GM23338 (cell line): ENCODE data around the gene CNOT8. TPM values are rescaled to one million over a fixed set of nuclear protein-coding genes. Genes with fewer than 3 reads are reported as not detected.

Experiments
- ATAC-seq: fragments of 200-7000 bp; cut with Tn5 transposase; 3 replicates; pipeline ENCODE4 v1.9.1; 2020
- DNase-seq: peaks from one replicate; pipeline ENCODE4 v3.0.0-alpha.2; 2015; ENCODE audit warnings: low spot score
- H2AFZ ChIP-seq: fragments of 200-600 bp; sonication (generic); 2 replicates; pipeline ENCODE4 v1.8.0; 2016; ENCODE audit warnings: antibody characterized with exemption, mild to moderate bottlenecking, moderate library complexity
- H3F3A ChIP-seq: fragments of 200-600 bp; sonication (generic); replicated peaks from 2 replicates; pipeline ENCODE4 v1.8.0; 2017; ENCODE audit warnings: antibody characterized with exemption, mixed run types, low read depth
- H3K27ac ChIP-seq: fragments of 200-600 bp; sonication (generic); 2 replicates; pipeline ENCODE4 v1.6.1; 2016; ENCODE audit warnings: low read depth
- H3K27me3 ChIP-seq: fragments of 200-600 bp; sonication (generic); 2 replicates; pipeline ENCODE4 v1.8.0; 2016; ENCODE audit warnings: mild to moderate bottlenecking, mixed run types, moderate library complexity; ENCODE audit not compliant: insufficient read depth
- H3K36me3 ChIP-seq: fragments of 200-600 bp; sonication (generic); 2 replicates; pipeline ENCODE4 v1.8.0; 2016; ENCODE audit warnings: mild to moderate bottlenecking; ENCODE audit not compliant: insufficient read depth
- H3K4me1 ChIP-seq: fragments of 200-600 bp; sonication (generic); 2 replicates; pipeline ENCODE4 v1.8.0; 2016; ENCODE audit warnings: mild to moderate bottlenecking, moderate library complexity; ENCODE audit not compliant: insufficient read depth
- H3K4me2 ChIP-seq: fragments of 200-600 bp; sonication (generic); 2 replicates; pipeline ENCODE4 v1.7.1; 2017; ENCODE audit warnings: mixed run types
- H3K4me3 ChIP-seq: fragments of 200-600 bp; sonication (generic); 2 replicates; pipeline ENCODE4 v1.6.1; 2016; ENCODE audit warnings: mixed run types
- H3K79me2 ChIP-seq: fragments of 200-600 bp; sonication (generic); replicated peaks from 2 replicates; pipeline ENCODE4 v1.8.0; 2017; ENCODE audit warnings: mild to moderate bottlenecking; ENCODE audit not compliant: insufficient read depth
- H3K9me2 ChIP-seq: fragments of 200-600 bp; sonication (generic); 2 replicates; pipeline ENCODE4 v1.8.0; 2017; ENCODE audit not compliant: insufficient read depth
- H4K20me1 ChIP-seq: fragments of 200-600 bp; sonication (generic); replicated peaks from 2 replicates; pipeline ENCODE4 v1.8.0; 2017; ENCODE audit warnings: mild to moderate bottlenecking; ENCODE audit not compliant: insufficient read depth
- H3K27ac Mint-ChIP-seq: 2 replicates; pipeline ENCODE4 v1.8.0; 2020; ENCODE audit warnings: inconsistent platforms, mild to moderate bottlenecking, moderate library complexity, mixed read lengths
- H3K27me3 Mint-ChIP-seq: 3 replicates; pipeline ENCODE4 v1.8.0; 2022; ENCODE audit warnings: low read depth, mild to moderate bottlenecking, moderate library complexity, mixed read lengths, inconsistent platforms; ENCODE audit not compliant: insufficient read depth, poor library complexity
- H3K36me3 Mint-ChIP-seq: 3 replicates; pipeline ENCODE4 v1.8.0; 2021; ENCODE audit warnings: low read depth, mild to moderate bottlenecking, inconsistent platforms, moderate library complexity, mixed read lengths
- H3K4me1 Mint-ChIP-seq: 3 replicates; pipeline ENCODE4 v1.8.0; 2020; ENCODE audit warnings: mild to moderate bottlenecking, inconsistent platforms, mixed read lengths
- H3K4me3 Mint-ChIP-seq: 3 replicates; pipeline ENCODE4 v1.8.0; 2021; ENCODE audit warnings: moderate library complexity, mild to moderate bottlenecking, inconsistent platforms, mixed read lengths
- H3K9me3 Mint-ChIP-seq: 3 replicates; pipeline ENCODE4 v1.8.0; 2020; ENCODE audit warnings: moderate library complexity, mild to moderate bottlenecking, inconsistent platforms, mixed read lengths
- CREB1 ChIP-seq: fragments of 250-450 bp; sonication (Bioruptor Pico); IDR thresholded peaks from 2 replicates; pipeline ENCODE4 v1.5.0; 2020; ENCODE audit warnings: low read depth, mild to moderate bottlenecking, moderate library complexity
- CTCF ChIP-seq, 2 experiments: fragments of 200-600 bp in 1 of 2; sonication (generic) in 1 of 2; conservative IDR thresholded peaks; 2 replicates each; pipeline versions ENCODE4 v1.5.1 to v1.6.1; 2016 to 2017; ENCODE audit warnings: antibody characterized with exemption in 2 of 2, low read depth in 2 of 2, mild to moderate bottlenecking in 2 of 2, moderate library complexity in 1 of 2
- ETS1 ChIP-seq: IDR thresholded peaks from 2 replicates; pipeline ENCODE4 v1.6.1; 2016; ENCODE audit warnings: antibody characterized with exemption
- EZH2 ChIP-seq: fragments of 200-600 bp; sonication (generic); IDR thresholded peaks from one replicate; pipeline ENCODE4 v1.8.0; 2017; ENCODE audit warnings: antibody characterized with exemption, mild to moderate bottlenecking, low read depth; ENCODE audit not compliant: unreplicated experiment
- EZH2phosphoT487 ChIP-seq: fragments of 200-600 bp; sonication (generic); IDR thresholded peaks from one replicate; pipeline ENCODE4 v1.8.1; 2018; ENCODE audit warnings: antibody characterized with exemption; ENCODE audit not compliant: unreplicated experiment
- JUNB ChIP-seq: IDR thresholded peaks from one replicate; pipeline ENCODE4 v1.6.1; 2016; ENCODE audit warnings: antibody characterized with exemption; ENCODE audit not compliant: unreplicated experiment
- NANOG ChIP-seq: IDR thresholded peaks from 2 replicates; pipeline ENCODE4 v1.6.1; 2016; ENCODE audit warnings: antibody characterized with exemption, borderline replicate concordance
- POLR2AphosphoS5 ChIP-seq: IDR thresholded peaks from 2 replicates; pipeline ENCODE4 v1.6.1; 2016; ENCODE audit warnings: antibody characterized with exemption, low read depth
- STAT1 ChIP-seq: IDR thresholded peaks from one replicate; pipeline ENCODE4 v1.6.1; 2016; ENCODE audit warnings: antibody characterized with exemption; ENCODE audit not compliant: unreplicated experiment
- ZNF114 ChIP-seq: fragments of 250-450 bp; sonication (Bioruptor Pico); IDR thresholded peaks from 2 replicates; pipeline ENCODE4 v1.5.0; 2020; ENCODE audit warnings: mild to moderate bottlenecking, moderate library complexity
- ZNF331 ChIP-seq: fragments of 250-450 bp; sonication (Bioruptor Pico); IDR thresholded peaks from 2 replicates; pipeline ENCODE4 v1.5.0; 2020; ENCODE audit warnings: low read depth, mild to moderate bottlenecking, moderate library complexity
- ZNF462 ChIP-seq: fragments of 250-450 bp; sonication (Bioruptor Pico); IDR thresholded peaks from 2 replicates; pipeline ENCODE4 v1.5.0; 2020; ENCODE audit warnings: mild to moderate bottlenecking, moderate library complexity
- polyA plus RNA-seq: library from polyadenylated mRNA; unstranded; fragments of >200 nt; fragmentation: Nextera tagmentation; extraction: Ambion mirVana; gene quantifications from 2 replicates; pipeline ENCODE4 v1.2.1, GENCODE V29; 2016
- total RNA-seq: library from RNA; depleted of rRNA; stranded (reverse); fragments of >200 nt; shearing (Covaris generic); gene quantifications from 2 replicates; pipeline ENCODE4 v1.2.3, GENCODE V29; 2014

CNOT8 gene
- total and polyA plus RNA-seq, 2 experiments from 2014 or later: 31.2 to 77.7 TPM

- Histone ChIP-seq H3K36me3 (peaks cover 84% of the 10 kb centered on the region), H3F3A (peaks cover 46% of the 10 kb centered on the region), H3K4me1 (no peaks in the 10 kb centered on the region), H4K20me1 (peaks cover 33% of the 10 kb centered on the region), H3K4me2 (no peak overlapping the region), H3K79me2 (peaks cover 25% of the 10 kb centered on the region; the same call in 1 of the 2 replicates), H3K27me3 (no peaks in the 10 kb centered on the region), H2AFZ (no peak overlapping the region), H3K9me2 (no peaks in the 10 kb centered on the region), H3K27ac (peak overlapping the region; percentile 90; the same call in 1 of the 2 replicates), H3K4me3 (no peak overlapping the region)
- DNase-seq (peak; percentile 67), ATAC-seq (peak; percentile 70)
- no peak overlapping the region for H3K4me3 Mint-ChIP-seq
- TF ChIP-seq JUNB (no peak), CREB1 (CRISPR knock-in tag) (no peak), NANOG (no peak), EZH2phosphoT487 (no peak), STAT1 (no peak), ETS1 (no peak), ZNF331 (CRISPR knock-in tag) (no peak), CTCF (conservative IDR thresholded peaks at IDR 0.05; ENCODE audit: low read depth in 2 of 2) (peak; percentile 82 to 97), EZH2 (no peak)
- H3K9me3 Mint-ChIP-seq: no peaks in the 10 kb centered on the region
- H3K4me1 Mint-ChIP-seq: peaks cover 4% of the 10 kb centered on the region; the same call in 1 of the 3 replicates
- peaks cover 95% of the 10 kb centered on the region for H3K36me3 Mint-ChIP-seq
- peaks cover 18% of the 10 kb centered on the region for H3K27me3 Mint-ChIP-seq
- H3K27ac Mint-ChIP-seq: peak overlapping the region; percentile 64; the same call in 1 of the 2 replicates
Measured at GRCh38 chr5:154811653-154812465, 46.6 kb upstream of the CNOT8 start.

- H3K27ac Mint-ChIP-seq: no peak overlapping the region
- Histone ChIP-seq H3K4me1 (no peaks in the 10 kb centered on the region), H3F3A (peaks cover 41% of the 10 kb centered on the region), H3K36me3 (peaks cover 82% of the 10 kb centered on the region), H3K4me2 (no peak overlapping the region), H3K4me3 (no peak overlapping the region), H2AFZ (no peak overlapping the region), H3K27ac (no peak overlapping the region), H3K27me3 (no peaks in the 10 kb centered on the region), H3K79me2 (peaks cover 20% of the 10 kb centered on the region; the same call in 1 of the 2 replicates), H3K9me2 (no peaks in the 10 kb centered on the region), H4K20me1 (peaks cover 37% of the 10 kb centered on the region)
- peaks cover 20% of the 10 kb centered on the region for H3K27me3 Mint-ChIP-seq
- peaks cover 98% of the 10 kb centered on the region for H3K36me3 Mint-ChIP-seq
- no peaks in the 10 kb centered on the region for H3K9me3 Mint-ChIP-seq
- no peak for DNase-seq
- no peak overlapping the region for H3K4me3 Mint-ChIP-seq
- H3K4me1 Mint-ChIP-seq: peaks cover 8% of the 10 kb centered on the region; the same call in 1 of the 3 replicates
- no peak for ATAC-seq
- no peak for TF ChIP-seq POLR2AphosphoS5
- no peak for TF ChIP-seq ZNF114 (CRISPR knock-in tag)
- no peak for TF ChIP-seq ZNF462
- no peak for TF ChIP-seq CREB1 (CRISPR knock-in tag)
Measured at GRCh38 chr5:154813158-154813557, 45.3 kb upstream of the CNOT8 start.
